ENCODE data around the gene ZDHHC3. TPM values are rescaled to one million over a fixed set of nuclear protein-coding genes. Genes with fewer than 3 reads are reported as not detected.
"Not testable (repeated sequence)": the region's sequence is repeated elsewhere in the genome, so short reads cannot be mapped to it uniquely, and the experiment has no call there.

The ZDHHC3 gene
- total RNA-seq, 1 donor from 2014 or later: 63.4 TPM

DNA sequence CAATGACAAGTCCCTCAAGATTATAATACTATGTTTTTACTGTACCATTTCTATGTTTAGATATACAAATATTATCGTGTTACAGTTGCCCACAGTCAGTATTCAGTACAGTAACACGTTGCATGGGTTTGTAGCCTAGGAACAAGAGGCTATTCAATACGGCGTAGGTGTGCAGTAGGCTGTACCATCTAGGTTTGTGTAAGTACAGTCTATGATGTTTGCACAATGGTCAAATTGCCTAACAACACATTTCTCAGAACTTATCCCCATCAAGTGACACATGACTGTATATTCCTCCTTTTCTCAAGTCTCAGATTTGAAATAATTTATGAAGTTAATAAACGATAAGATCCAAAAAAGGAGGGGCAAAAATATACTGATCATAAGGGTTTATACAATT lies 21.7 kb downstream of the ZDHHC3 start:
- DNase-seq (ENCODE audit: low spot score): no peak
- Mint-ChIP-seq H3K9me3 (ENCODE audit: low read depth) (no peaks in the 10 kb centered on the region), H3K27ac (ENCODE audit: unreplicated experiment) (no peak overlapping the region), H3K4me3 (ENCODE audit: unreplicated experiment) (no peak overlapping the region), H3K27me3 (ENCODE audit: low read depth) (no peaks in the 10 kb centered on the region), H3K4me1 (ENCODE audit: low read depth) (peaks cover 2% of the 10 kb centered on the region), H3K36me3 (ENCODE audit: low read depth) (peaks cover 2% of the 10 kb centered on the region)
- no peak for TF ChIP-seq CTCF (IDR thresholded peaks at IDR 0.05)

- H3K9me3 Mint-ChIP-seq (ENCODE audit: low read depth): no peaks in the 10 kb centered on the region
- no peaks in the 10 kb centered on the region for H3K27me3 Mint-ChIP-seq (ENCODE audit: low read depth)
- TF ChIP-seq CTCF (IDR thresholded peaks at IDR 0.05): no peak
- DNase-seq (ENCODE audit: low spot score): no peak
- peaks cover 2% of the 10 kb centered on the region for H3K36me3 Mint-ChIP-seq (ENCODE audit: low read depth)
- H3K4me3 Mint-ChIP-seq (ENCODE audit: unreplicated experiment): no peak overlapping the region
- peaks cover 2% of the 10 kb centered on the region for H3K4me1 Mint-ChIP-seq (ENCODE audit: low read depth)
- H3K27ac Mint-ChIP-seq (ENCODE audit: unreplicated experiment): no peak overlapping the region
Measured at GRCh38 chr3:44952689-44953088, 23.3 kb downstream of the ZDHHC3 start.

GRCh38 chr3:44950275-44950734 lies 25.7 kb downstream of the ZDHHC3 start:
- Mint-ChIP-seq H3K27me3 (ENCODE audit: low read depth) (no peaks in the 10 kb centered on the region), H3K36me3 (ENCODE audit: low read depth) (peaks cover 2% of the 10 kb centered on the region), H3K27ac (ENCODE audit: unreplicated experiment) (no peak overlapping the region), H3K4me1 (ENCODE audit: low read depth) (peaks cover 2% of the 10 kb centered on the region), H3K4me3 (ENCODE audit: unreplicated experiment) (no peak overlapping the region), H3K9me3 (ENCODE audit: low read depth) (no peaks in the 10 kb centered on the region)
- no peak for TF ChIP-seq CTCF (IDR thresholded peaks at IDR 0.05)
- DNase-seq (ENCODE audit: low spot score): no peak

DNA sequence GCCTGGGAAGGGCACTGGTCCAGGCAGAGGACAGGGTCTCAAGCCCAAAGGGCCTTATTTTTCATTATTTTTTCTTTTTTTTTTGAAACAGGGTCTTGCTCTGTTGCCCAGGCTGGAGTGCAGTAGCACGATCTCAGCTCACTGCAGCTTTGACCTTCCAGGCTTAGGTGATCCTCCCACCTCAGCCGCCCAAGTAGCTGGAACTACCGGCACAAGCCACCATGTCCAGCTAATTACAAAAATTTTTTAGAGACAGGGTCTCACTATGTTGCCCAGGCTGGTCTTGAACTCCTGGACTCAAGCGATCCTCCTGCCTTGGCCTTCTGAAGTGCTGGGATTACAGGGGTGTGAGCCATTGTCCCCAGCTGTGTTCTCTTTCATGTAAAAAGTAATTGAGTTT lies 26.2 kb downstream of the ZDHHC3 start:
- not testable (repeated sequence) for H3K9me3 Mint-ChIP-seq (ENCODE audit: low read depth); H3K4me3 Mint-ChIP-seq (ENCODE audit: unreplicated experiment); H3K27me3 Mint-ChIP-seq (ENCODE audit: low read depth); H3K36me3 Mint-ChIP-seq (ENCODE audit: low read depth); H3K4me1 Mint-ChIP-seq (ENCODE audit: low read depth); DNase-seq (ENCODE audit: low spot score); H3K27ac Mint-ChIP-seq (ENCODE audit: unreplicated experiment)

DNA sequence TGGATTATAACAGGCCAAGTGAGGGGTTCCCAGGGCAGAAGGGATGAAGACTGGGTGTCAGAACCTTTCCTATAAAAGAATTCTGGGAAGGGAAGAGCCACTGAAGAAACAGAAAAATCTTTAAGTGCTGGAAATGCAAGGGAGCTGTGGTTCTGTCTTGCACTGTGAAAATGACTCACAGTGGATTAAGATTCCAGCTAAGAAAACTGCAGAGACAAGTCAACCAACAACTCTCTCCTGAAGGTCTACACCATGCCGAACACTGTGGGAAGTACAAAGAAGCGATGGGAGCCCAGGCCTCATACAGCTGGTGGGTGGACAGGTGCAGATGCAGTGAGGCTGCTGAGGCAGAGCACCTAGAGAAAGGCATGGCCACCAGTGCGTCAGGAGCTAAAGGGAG lies 27.7 kb downstream of the ZDHHC3 start:
- Mint-ChIP-seq H3K4me1 (ENCODE audit: low read depth) (peaks cover 2% of the 10 kb centered on the region), H3K9me3 (ENCODE audit: low read depth) (no peaks in the 10 kb centered on the region), H3K36me3 (ENCODE audit: low read depth) (peaks cover 7% of the 10 kb centered on the region), H3K27ac (ENCODE audit: unreplicated experiment) (no peak overlapping the region), H3K27me3 (ENCODE audit: low read depth) (no peaks in the 10 kb centered on the region), H3K4me3 (ENCODE audit: unreplicated experiment) (no peak overlapping the region)
- no peak for DNase-seq (ENCODE audit: low spot score)
- no peak for TF ChIP-seq CTCF (IDR thresholded peaks at IDR 0.05)

GRCh38 chr3:44942202-44942921 lies 33.6 kb downstream of the ZDHHC3 start:
- no peak overlapping the region for H3K4me3 Mint-ChIP-seq (ENCODE audit: unreplicated experiment)
- peaks cover 14% of the 10 kb centered on the region for H3K4me1 Mint-ChIP-seq (ENCODE audit: low read depth)
- TF ChIP-seq CTCF (IDR thresholded peaks at IDR 0.05): no peak
- DNase-seq (ENCODE audit: low spot score): no peak
- H3K9me3 Mint-ChIP-seq (ENCODE audit: low read depth): no peaks in the 10 kb centered on the region
- no peak overlapping the region for H3K27ac Mint-ChIP-seq (ENCODE audit: unreplicated experiment)
- no peaks in the 10 kb centered on the region for H3K27me3 Mint-ChIP-seq (ENCODE audit: low read depth)
- H3K36me3 Mint-ChIP-seq (ENCODE audit: low read depth): peaks cover 16% of the 10 kb centered on the region

Data from chondrocyte (in vitro differentiated cells).